GM13976 (cell line): ENCODE results near the gene BAZ2B.

Experiments used
- DNase-seq: peaks from one replicate; pipeline ENCODE4 v3.0.0; 2012; ENCODE audit warnings: low spot score
- in situ Hi-C: fragments of 300-500 bp; cut with MboI; formaldehyde crosslinking; loops from one replicate; pipeline ENCODE4 v1.12.0; 2022; ENCODE audit warnings: low sequenced_read_pairs, mixed read lengths, inconsistent platforms; ENCODE audit not compliant: unreplicated experiment
- TF ChIP-seq, protein P1 (sequence below): IDR thresholded peaks from 2 replicates; pipeline ENCODE4 v1.5.1; 2012; ENCODE audit warnings: borderline replicate concordance, mild to moderate bottlenecking; ENCODE audit not compliant: insufficient read depth; ENCODE audit errors: extremely low read depth, missing control alignments, control extremely low read depth

BAZ2B gene

DNA sequence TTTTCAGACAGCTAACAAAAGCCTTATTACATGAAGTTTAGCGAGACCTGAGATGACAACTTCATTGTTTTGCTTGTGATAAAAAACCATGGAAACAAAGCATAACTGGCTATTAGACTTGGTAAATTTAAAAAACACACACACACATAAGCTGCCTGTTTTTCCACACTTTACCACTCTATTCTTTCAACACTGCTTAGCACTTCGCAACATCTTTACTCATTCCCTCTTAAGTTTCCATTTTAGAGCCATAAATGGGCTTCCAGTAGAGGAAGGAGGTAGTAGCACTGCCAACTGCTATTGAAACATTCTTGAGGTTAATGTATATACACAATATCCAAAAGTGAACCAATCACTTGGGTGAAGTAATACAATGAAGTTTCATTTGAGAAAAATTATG, 54.1 kb downstream of the BAZ2B start:
- DNase-seq = no peak
- in situ Hi-C loops = no loop called here

DNA sequence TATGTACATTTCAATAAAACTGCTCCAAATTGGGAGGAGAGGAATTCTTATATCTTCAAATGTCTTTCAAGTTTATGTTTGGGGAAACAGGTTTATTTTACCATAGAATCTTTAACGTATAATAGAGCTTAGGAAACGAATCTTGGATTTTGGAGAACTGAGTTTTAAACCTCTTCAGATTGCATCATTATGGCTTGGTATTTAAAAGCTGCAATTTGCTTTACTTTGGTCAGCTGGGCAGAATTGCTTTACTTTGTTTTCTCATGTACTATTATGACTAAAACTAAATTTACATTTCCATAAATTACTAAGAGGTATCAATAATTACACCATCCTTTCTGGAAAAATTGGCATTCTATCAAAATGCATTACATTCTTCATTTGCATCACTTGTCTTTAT, 54.6 kb downstream of the BAZ2B start:
- TF ChIP-seq, protein P1, sequence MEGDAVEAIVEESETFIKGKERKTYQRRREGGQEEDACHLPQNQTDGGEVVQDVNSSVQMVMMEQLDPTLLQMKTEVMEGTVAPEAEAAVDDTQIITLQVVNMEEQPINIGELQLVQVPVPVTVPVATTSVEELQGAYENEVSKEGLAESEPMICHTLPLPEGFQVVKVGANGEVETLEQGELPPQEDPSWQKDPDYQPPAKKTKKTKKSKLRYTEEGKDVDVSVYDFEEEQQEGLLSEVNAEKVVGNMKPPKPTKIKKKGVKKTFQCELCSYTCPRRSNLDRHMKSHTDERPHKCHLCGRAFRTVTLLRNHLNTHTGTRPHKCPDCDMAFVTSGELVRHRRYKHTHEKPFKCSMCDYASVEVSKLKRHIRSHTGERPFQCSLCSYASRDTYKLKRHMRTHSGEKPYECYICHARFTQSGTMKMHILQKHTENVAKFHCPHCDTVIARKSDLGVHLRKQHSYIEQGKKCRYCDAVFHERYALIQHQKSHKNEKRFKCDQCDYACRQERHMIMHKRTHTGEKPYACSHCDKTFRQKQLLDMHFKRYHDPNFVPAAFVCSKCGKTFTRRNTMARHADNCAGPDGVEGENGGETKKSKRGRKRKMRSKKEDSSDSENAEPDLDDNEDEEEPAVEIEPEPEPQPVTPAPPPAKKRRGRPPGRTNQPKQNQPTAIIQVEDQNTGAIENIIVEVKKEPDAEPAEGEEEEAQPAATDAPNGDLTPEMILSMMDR = no peak
- in situ Hi-C loops = no loop called here
- DNase-seq = no peak

More for the DNA sequence above, 54.1 kb downstream of the BAZ2B start:
- TF ChIP-seq, protein P1 = no peak

DNA sequence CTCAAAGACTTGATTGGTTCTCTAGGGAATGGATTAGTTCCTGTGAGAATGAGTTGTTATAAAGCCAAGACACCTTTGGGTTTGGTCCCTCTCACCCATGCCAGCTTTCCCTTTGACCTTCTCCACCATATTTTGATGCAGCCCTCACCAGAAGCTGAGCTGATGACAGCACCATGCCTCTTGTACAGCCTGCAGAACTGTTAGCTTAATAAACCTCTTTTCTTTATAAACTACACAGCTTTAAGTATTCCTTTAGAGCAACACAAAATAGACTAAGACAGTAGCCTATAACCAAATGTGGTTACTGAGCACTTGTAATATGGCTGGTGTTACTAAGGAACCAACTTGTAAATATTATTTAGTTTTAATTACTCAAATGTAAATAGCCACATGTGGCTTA, 55.1 kb downstream of the BAZ2B start:
- in situ Hi-C loops = no loop called here
- TF ChIP-seq, protein P1 = no peak
- no peak for DNase-seq

DNA sequence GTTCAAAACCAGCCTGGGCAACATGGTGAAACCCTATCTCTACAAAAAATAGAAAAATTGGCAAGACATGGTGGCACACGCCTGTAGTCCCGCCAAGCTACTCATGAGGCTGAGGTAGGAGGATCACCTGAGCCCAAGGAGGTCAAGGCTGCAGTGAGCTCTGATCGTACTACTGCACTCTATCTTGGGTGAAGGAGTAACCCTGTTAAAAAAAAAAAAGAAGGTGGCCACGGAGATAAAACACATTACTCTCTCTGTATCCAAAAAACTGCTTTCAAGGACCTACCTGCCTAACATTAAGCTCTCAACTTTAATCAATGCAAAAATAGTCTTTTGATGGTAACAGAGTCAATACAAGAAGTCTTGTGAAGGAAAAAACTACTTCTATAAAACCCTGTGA, 57.3 kb downstream of the BAZ2B start:
- TF ChIP-seq, protein P1 = no peak
- DNase-seq = no peak
- in situ Hi-C loops = no loop called here

DNA sequence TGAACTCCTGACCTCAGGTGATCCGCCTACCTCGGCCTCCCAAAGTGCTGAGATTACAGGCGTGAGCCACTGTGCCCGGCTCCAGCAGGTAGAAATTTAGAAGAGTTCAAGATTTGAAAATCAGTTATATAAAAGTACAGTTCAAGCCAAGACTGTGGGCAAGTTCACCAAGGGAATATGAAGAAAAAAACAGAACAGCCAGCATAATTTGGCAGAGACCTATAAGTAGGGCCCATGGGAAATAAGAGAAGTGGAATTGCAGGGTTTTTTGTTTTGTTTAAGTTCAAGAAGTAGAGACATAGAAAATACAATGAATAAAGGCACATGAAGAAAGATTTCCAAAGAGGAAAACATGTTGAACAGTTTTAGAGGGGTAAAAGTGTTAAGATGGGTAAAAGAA, 57.9 kb downstream of the BAZ2B start:
- in situ Hi-C loops = no loop called here
- DNase-seq = no peak
- TF ChIP-seq, protein P1 = no peak

DNA sequence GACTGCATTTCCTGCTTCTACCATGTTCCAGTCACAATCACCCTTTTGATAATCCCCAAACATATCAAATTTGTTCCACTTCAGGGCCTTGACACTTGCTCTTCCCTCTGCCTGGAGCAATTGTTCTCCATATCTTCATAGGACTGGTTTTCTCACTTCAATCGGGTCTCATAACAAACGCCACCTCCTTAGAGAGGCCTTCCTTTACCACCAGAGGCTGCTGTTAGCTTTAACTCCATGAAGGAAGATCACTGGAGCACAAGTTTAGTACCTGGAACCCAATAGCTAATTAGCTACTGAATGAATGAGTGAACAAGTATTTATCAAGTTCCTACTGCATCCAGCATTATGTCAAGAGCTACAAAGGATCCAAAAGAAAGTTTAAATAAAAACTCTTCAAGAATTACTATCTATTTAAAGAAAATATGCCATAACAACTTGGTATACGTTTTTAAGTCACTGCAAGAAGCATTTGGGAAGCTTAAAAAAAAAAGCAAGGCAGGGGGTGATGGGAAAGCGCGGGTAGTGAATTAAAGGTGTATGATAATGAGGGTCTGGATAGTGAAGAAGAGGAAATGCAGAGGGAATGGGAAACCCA, 58.8 kb downstream of the BAZ2B start:
- DNase-seq = no peak
- TF ChIP-seq, protein P1 = no peak
- in situ Hi-C loops = no loop called here
